Measurements from ENCODE around the gene ZNF629. TPM values are rescaled to one million over a fixed set of nuclear protein-coding genes. Genes with fewer than 3 reads are reported as not detected.

Gene ZNF629
- total and polyA plus RNA-seq, 2 experiments from 2014 or later = 4.1 to 20.3 TPM

GRCh38 chr16:30740364-30741251 lies 46.4 kb downstream of the ZNF629 start:
- peak; percentile 72 for DNase-seq (ENCODE audit: low spot score)
- H3K4me1 Mint-ChIP-seq = peaks cover 18% of the 10 kb centered on the region

More at GRCh38 chr16:30740364-30741251, 46.4 kb downstream of the ZNF629 start:
- Histone ChIP-seq H2AFZ (no peak overlapping the region), H3K27me3 (ENCODE audit: insufficient read depth) (no peaks in the 10 kb centered on the region), H3K79me2 (replicated peaks; ENCODE audit: insufficient read depth) (no peaks in the 10 kb centered on the region), H3K4me3 (no peak overlapping the region), H3K4me2 (no peak overlapping the region), H3K27ac (ENCODE audit: low read depth) (peak overlapping the region; percentile 13; the same call in 1 of the 2 replicates), H3K36me3 (ENCODE audit: insufficient read depth) (peaks cover 15% of the 10 kb centered on the region; the same call in 1 of the 2 replicates), H3F3A (replicated peaks; ENCODE audit: low read depth) (0 out of 2 replicates have a peak, but pooled peaks cover 4% of the 10 kb centered on the region), H4K20me1 (replicated peaks; ENCODE audit: insufficient read depth) (peaks cover 11% of the 10 kb centered on the region), H3K4me1 (ENCODE audit: insufficient read depth) (peaks cover 3% of the 10 kb centered on the region), H3K9me2 (ENCODE audit: insufficient read depth) (no peaks in the 10 kb centered on the region)
- Mint-ChIP-seq H3K27me3 (ENCODE audit: insufficient read depth, low read depth, poor library complexity) (peaks cover 8% of the 10 kb centered on the region), H3K4me3 (peak overlapping the region; percentile 35), H3K9me3 (no peaks in the 10 kb centered on the region), H3K27ac (peak overlapping the region; percentile 93), H3K36me3 (ENCODE audit: low read depth) (peaks cover 58% of the 10 kb centered on the region)
- TF ChIP-seq POLR2AphosphoS5 (IDR thresholded peaks at IDR 0.05; ENCODE audit: low read depth) (no peak), ZNF462 (CRISPR knock-in tag; IDR thresholded peaks at IDR 0.05) (no peak), CTCF (conservative IDR thresholded peaks at IDR 0.05; ENCODE audit: low read depth in 2 of 2) (no peak), EZH2 (IDR thresholded peaks at IDR 0.05; ENCODE audit: low read depth, unreplicated experiment) (no peak), JUNB (IDR thresholded peaks at IDR 0.05; ENCODE audit: unreplicated experiment) (no peak), ETS1 (IDR thresholded peaks at IDR 0.05) (no peak), CREB1 (CRISPR knock-in tag; IDR thresholded peaks at IDR 0.05; ENCODE audit: low read depth) (no peak), NANOG (IDR thresholded peaks at IDR 0.05; ENCODE audit: borderline replicate concordance) (no peak), STAT1 (IDR thresholded peaks at IDR 0.05; ENCODE audit: unreplicated experiment) (no peak), ZNF114 (CRISPR knock-in tag; IDR thresholded peaks at IDR 0.05) (no peak), ZNF331 (CRISPR knock-in tag; IDR thresholded peaks at IDR 0.05; ENCODE audit: low read depth) (no peak), EZH2phosphoT487 (IDR thresholded peaks at IDR 0.05; ENCODE audit: unreplicated experiment) (no peak)
- TF ChIP-seq, protein P1, sequence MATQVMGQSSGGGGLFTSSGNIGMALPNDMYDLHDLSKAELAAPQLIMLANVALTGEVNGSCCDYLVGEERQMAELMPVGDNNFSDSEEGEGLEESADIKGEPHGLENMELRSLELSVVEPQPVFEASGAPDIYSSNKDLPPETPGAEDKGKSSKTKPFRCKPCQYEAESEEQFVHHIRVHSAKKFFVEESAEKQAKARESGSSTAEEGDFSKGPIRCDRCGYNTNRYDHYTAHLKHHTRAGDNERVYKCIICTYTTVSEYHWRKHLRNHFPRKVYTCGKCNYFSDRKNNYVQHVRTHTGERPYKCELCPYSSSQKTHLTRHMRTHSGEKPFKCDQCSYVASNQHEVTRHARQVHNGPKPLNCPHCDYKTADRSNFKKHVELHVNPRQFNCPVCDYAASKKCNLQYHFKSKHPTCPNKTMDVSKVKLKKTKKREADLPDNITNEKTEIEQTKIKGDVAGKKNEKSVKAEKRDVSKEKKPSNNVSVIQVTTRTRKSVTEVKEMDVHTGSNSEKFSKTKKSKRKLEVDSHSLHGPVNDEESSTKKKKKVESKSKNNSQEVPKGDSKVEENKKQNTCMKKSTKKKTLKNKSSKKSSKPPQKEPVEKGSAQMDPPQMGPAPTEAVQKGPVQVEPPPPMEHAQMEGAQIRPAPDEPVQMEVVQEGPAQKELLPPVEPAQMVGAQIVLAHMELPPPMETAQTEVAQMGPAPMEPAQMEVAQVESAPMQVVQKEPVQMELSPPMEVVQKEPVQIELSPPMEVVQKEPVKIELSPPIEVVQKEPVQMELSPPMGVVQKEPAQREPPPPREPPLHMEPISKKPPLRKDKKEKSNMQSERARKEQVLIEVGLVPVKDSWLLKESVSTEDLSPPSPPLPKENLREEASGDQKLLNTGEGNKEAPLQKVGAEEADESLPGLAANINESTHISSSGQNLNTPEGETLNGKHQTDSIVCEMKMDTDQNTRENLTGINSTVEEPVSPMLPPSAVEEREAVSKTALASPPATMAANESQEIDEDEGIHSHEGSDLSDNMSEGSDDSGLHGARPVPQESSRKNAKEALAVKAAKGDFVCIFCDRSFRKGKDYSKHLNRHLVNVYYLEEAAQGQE (IDR thresholded peaks at IDR 0.05; ENCODE audit: unreplicated experiment) = no peak
- ATAC-seq = peak; percentile 93
